SK-N-DZ (cell line): ENCODE data around the gene MDN1. TPM values are rescaled to one million over a fixed set of nuclear protein-coding genes. Genes with fewer than 3 reads are reported as not detected.
"Not testable (repeated sequence)": the region's sequence is repeated elsewhere in the genome, so short reads cannot be mapped to it uniquely, and the experiment has no call there.

Source experiments
- DNase-seq: peaks from one replicate; pipeline ENCODE4 v3.0.0-alpha.2; 2015; ENCODE audit warnings: low spot score
- polyA plus RNA-seq, 2 experiments: library from polyadenylated mRNA; depleted of rRNA; stranded (reverse); fragments of >200 nt; gene quantifications; 2 replicates each; pipeline ENCODE4 v1.2.3, GENCODE V29; 2014

Gene MDN1
- polyA plus RNA-seq (2014; cell fraction: cytosol; rRNA removed), result 11.8 and 18.6 TPM in 2 replicates
- polyA plus RNA-seq (2014; cell fraction: nucleus; rRNA removed), result 53.3 and 57.7 TPM in 2 replicates

GRCh38 chr6:89819336-89820130 lies at the start of gene MDN1:
Gene MDN1 (minus strand): TSS chr6:89819794. CDS start chr6:89819607, 187 bp downstream.
- DNase-seq, result peak; percentile 95

GRCh38 chr6:89866024-89866678 lies 46.6 kb upstream of the MDN1 start:
- DNase-seq, result no peak

GRCh38 chr6:89862698-89863097 lies 43.1 kb upstream of the MDN1 start:
- no peak for DNase-seq

DNA sequence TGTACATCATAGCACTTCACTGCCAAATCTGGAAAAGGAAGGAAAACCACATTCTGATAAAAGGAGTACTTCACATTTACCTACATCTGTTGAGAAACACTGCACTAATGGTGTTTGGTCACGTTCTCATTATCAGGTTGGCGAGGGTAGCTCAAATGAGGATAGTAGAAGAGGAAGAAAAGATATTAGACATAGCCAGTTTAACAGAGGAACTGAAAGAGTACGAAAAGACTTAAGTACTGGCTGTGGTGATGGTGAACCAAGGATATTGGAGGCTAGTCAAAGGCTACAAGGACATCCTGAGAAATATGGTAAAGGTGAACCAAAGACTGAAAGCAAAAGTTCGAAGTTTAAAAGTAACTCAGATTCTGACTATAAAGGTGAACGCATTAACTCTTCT lies 42.7 kb upstream of the MDN1 start:
- no peak for DNase-seq

GRCh38 chr6:89859744-89860143 lies 40.1 kb upstream of the MDN1 start:
- DNase-seq, result no peak

GRCh38 chr6:89858041-89858440 lies 38.4 kb upstream of the MDN1 start:
- DNase-seq, result no peak

DNA sequence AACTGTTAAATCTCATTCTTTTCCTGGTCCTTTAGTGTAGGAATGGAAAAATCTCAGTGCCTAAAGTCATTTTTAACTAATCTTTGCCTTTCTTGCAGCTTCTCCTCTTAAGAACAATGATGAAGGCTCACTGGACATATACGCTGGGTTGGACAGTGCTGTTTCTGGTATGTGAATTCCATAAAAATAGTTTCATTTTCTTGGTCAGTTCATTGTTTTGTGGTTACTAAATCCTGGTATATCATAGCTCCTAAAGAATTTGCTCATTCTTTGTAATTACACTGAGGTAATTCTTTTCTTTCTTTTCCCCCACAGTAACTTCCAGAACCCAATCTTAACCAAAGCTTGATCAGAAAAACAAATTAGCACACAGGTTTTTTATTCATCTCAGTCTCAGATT lies 33.5 kb upstream of the MDN1 start:
- no peak for DNase-seq

DNA sequence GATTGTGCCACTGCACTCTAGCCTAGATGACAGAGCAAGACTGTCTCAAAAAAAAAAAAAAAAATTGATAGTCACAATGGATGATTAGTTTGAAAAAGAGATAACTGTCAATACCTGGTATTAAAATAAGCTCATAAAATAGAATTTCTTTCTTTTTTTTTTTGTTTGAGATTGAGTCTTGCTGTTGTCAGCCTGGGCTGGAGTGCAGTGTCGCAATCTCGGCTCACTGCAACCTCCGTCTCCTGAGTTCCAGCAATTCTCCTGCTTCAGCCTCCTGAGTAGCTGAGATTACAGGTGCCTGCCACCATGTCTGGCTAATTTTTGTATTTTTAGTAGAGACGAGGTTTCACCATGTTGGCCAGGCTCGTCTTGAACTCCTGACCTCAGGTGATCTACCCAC lies 27.9 kb upstream of the MDN1 start:
- DNase-seq, result not testable (repeated sequence)

DNA sequence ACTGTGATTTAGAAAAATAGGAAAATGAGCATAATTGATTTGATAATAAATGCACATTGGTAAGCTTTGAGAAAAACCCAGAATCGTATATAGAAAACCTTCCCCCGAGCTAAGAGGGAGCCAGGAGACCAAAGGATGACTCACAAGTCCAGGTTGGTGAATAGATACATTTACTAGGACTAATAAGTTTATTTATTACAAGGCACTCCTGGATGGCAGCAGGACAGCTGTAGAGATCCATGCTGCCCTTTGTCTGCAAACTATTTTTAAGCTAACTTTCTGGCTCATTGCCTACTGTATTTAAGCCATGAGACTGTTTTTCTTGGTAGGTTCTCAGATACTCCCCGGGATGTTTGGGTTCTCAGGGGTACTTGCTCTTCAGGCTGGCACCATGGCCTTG lies 23.5 kb upstream of the MDN1 start:
- no peak for DNase-seq

DNA sequence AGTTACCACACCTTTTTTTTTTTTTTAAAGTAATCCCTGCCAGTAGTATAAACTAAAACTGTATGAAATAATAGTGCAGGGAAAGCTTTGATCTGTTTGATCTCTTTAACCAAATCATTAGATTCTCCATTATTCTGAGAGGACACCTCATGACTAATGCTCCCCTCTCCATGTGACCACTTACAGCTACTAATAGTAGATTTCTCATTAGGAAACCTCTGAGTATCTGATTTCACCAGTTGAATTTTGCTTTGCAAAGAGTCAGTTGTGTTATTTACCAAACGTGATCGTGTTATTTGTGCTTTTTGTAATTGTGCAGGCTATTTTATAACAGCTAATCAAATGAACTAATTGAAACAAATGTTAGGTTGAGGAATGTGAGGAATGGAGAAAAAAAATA lies 22.6 kb upstream of the MDN1 start:
- DNase-seq, result no peak

DNA sequence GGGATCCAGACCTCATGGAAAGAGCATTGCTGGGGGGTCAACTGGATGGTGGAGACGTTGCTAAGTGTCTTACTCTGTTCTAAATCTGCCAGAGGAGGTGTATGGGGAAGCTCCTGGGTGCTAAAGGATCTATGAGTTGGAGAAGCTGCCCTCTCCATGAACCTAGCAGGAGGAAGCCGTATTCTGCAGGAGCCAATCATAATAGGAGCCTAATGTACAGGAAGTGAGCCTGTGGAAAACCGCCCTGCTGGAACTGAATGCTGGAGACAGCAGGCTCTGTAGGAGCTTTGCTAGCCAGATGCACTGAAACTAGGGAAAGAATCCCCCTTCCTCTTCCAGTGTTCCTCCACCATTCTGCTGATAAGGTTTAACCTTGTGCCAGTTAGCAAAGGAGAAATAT lies 20.9 kb upstream of the MDN1 start:
- no peak for DNase-seq

DNA sequence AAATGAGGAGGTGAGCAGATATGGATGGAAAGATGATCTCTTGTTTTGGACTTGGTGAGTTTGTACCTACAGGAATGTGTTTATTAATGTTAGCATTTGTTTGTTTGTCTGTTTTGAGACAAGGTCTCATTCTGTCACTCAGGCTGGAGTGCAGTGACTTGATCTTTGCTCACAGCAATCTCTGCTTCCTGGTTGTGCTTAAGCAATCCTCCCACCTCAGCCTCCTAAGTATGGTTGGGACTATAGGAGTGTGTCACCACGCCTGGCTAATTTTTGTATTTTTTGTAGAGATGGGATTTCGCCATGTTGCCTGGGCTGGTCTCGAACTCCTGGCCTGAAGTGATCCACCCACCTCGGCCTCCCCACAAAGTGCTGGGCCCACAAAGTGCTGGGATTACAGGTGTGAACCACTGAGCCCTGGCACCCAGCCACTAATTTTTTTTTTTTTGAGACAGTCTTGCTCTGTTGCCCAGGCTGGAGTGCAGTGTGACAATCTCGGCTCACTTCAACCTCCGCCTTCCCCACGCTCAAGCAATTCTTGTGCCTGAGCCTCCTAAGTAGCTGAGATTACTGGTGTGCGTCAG lies 17.1 kb upstream of the MDN1 start:
- DNase-seq, result no peak

- no peak for DNase-seq
Observed at GRCh38 chr6:89834884-89835792, 15.5 kb upstream of the MDN1 start.

- peak; percentile 34 for DNase-seq
Observed at GRCh38 chr6:89830170-89830809, 10.7 kb upstream of the MDN1 start.

GRCh38 chr6:89829472-89830169 lies 10.0 kb upstream of the MDN1 start, which contains the start of gene CASP8AP2:
Gene CASP8AP2 (plus strand): TSS chr6:89829880.
- DNase-seq, result peak; percentile 100

DNA sequence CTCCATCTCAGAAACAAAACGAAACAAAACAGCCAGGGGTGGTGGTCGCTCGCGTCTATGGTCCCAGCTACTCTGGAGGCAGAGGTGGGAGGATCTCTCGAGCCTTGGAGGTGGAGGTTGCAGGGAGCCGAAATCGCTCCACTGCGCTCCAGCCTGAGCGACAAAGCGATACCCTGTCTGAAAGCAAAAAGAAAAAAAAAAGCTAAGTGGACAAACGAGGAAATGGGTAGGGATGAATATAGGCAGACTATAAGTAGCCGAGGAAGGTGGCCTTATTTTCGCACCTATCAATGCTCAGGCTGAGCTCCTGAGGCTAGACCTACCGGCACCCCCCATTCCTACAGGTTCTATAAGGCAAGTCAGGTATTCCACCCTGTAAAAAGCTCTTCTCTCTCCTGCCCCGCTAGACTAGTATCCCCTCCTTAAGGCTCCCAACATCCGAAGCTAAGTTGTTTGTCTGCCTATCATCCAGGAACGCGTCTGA lies 9.4 kb upstream of the MDN1 start:
- no peak for DNase-seq

- DNase-seq, result not testable (repeated sequence)
Observed at GRCh38 chr6:89828475-89828987, 8.9 kb upstream of the MDN1 start.

DNA sequence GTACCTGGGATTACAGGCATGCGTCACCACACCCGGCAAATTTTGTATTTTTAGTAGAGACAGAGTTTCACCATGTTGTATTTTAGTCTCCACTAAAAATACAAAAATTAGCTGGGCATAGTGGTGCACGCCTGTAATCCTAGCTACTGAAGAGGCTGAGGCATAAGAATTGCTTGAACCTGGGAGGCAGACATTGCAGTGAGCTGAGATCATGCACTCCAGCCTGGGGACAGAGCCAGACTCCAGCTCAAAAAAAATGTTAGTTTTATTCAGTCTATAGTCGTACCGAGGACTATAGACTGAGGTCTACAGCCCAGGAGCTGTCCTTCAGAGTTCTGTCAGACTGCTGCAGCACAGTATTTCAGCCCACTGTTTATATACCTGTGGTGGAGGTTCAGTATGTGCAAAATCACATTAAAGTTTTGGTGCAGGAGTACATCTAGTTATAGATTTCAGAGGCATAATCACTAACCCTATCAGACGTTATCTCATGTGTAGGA lies 6.5 kb upstream of the MDN1 start:
- no peak for DNase-seq

- no peak for DNase-seq
Observed at GRCh38 chr6:89818977-89819335, 638 bp downstream of the MDN1 start.

- DNase-seq, result no peak
Observed at GRCh38 chr6:89817481-89817880, 2.1 kb downstream of the MDN1 start.
